H1 (cell line): ENCODE measurements around the gene PHYH.

Source experiments
- BACH1 ChIP-seq: IDR thresholded peaks from 2 replicates; pipeline ENCODE4 v1.6.1; 2012; ENCODE audit warnings: low read length, improper control_type of control experiment
- CTCF ChIP-seq, 3 experiments: IDR thresholded peaks; 1 replicate in 2 of 3; 2 replicates in 1 of 3; pipeline versions ENCODE4 v1.5.1 to v1.6.1; 2011; ENCODE audit warnings: low read length in 3 of 3, mild to moderate bottlenecking in 3 of 3, inconsistent platforms in 2 of 3, low read depth in 1 of 3, moderate library complexity in 1 of 3; ENCODE audit not compliant: insufficient read depth in 1 of 3; ENCODE audit errors: control extremely low read depth in 1 of 3
- EP300 ChIP-seq, 2 experiments: IDR thresholded peaks; 1 replicate in 1 of 2; 2 replicates in 1 of 2; pipeline ENCODE4 v1.6.1; 2011 to 2012; ENCODE audit warnings: low read depth in 2 of 2, low read length in 2 of 2, mild to moderate bottlenecking in 2 of 2, borderline replicate concordance in 1 of 2, inconsistent platforms in 1 of 2, moderate library complexity in 1 of 2
- RAD21 ChIP-seq, 2 experiments: IDR thresholded peaks in 1 of 2; conservative IDR thresholded peaks in 1 of 2; 2 replicates each; pipeline ENCODE4 v1.6.1; 2011; ENCODE audit warnings: low read depth in 2 of 2, low read length in 2 of 2, improper control_type of control experiment in 1 of 2, inconsistent platforms in 1 of 2, mild to moderate bottlenecking in 1 of 2, moderate library complexity in 1 of 2
- SIN3A ChIP-seq, 2 experiments: IDR thresholded peaks in 1 of 2; conservative IDR thresholded peaks in 1 of 2; 2 replicates each; pipeline ENCODE4 v1.6.1; 2011 to 2012; ENCODE audit warnings: low read length in 2 of 2, improper control_type of control experiment in 1 of 2, low read depth in 1 of 2, mild to moderate bottlenecking in 1 of 2

- no peak for TF ChIP-seq RAD21 (IDR thresholded peaks at IDR 0.05 in 1 of 2, conservative IDR thresholded peaks at IDR 0.05 in 1 of 2; ENCODE audit: low read depth in 2 of 2, low read length in 2 of 2)
- no peak for TF ChIP-seq CTCF (IDR thresholded peaks at IDR 0.05; ENCODE audit: control extremely low read depth in 1 of 3, insufficient read depth in 1 of 3, low read depth in 1 of 3, low read length in 3 of 3)
- no peak for TF ChIP-seq EP300 (IDR thresholded peaks at IDR 0.05; ENCODE audit: borderline replicate concordance in 1 of 2, low read depth in 2 of 2, low read length in 2 of 2)
- no peak; a peak in 1 of 4 replicates for TF ChIP-seq SIN3A (conservative IDR thresholded peaks at IDR 0.05 in 1 of 2, IDR thresholded peaks at IDR 0.05 in 1 of 2; ENCODE audit: low read depth in 1 of 2, low read length in 2 of 2)
- no peak for TF ChIP-seq BACH1
Measured at GRCh38 chr10:13346283-13347042, 46.6 kb upstream of the PHYH start.
